GM23248 (cell line): ENCODE measurements around the gene PLEKHH1. TPM values are rescaled to one million over a fixed set of nuclear protein-coding genes. Genes with fewer than 3 reads are reported as not detected.

Experiments used
- DNase-seq: peaks from one replicate; pipeline ENCODE4 v3.0.0-alpha.2; 2015
- H2AFZ ChIP-seq: fragments of 200-600 bp; sonication (generic); 2 replicates; pipeline ENCODE4 v1.6.1; 2016; ENCODE audit warnings: antibody characterized with exemption
- H3F3A ChIP-seq: fragments of 200-600 bp; sonication (generic); 2 replicates; pipeline ENCODE4 v1.6.1; 2016; ENCODE audit warnings: mild to moderate bottlenecking, antibody characterized with exemption, mixed run types; ENCODE audit not compliant: insufficient read depth
- H3K27ac ChIP-seq: fragments of 200-600 bp; sonication (generic); 2 replicates; pipeline ENCODE4 v1.5.1; 2016; ENCODE audit warnings: mild to moderate bottlenecking
- H3K27me3 ChIP-seq: fragments of 200-600 bp; sonication (generic); replicated peaks from 2 replicates; pipeline ENCODE4 v1.6.1; 2016; ENCODE audit warnings: mild to moderate bottlenecking; ENCODE audit not compliant: insufficient read depth
- H3K36me3 ChIP-seq: fragments of 200-600 bp; sonication (generic); 2 replicates; pipeline ENCODE4 v1.6.1; 2016; ENCODE audit warnings: low read depth, mild to moderate bottlenecking
- H3K4me1 ChIP-seq: fragments of 200-600 bp; sonication (generic); 2 replicates; pipeline ENCODE4 v1.6.1; 2016; ENCODE audit warnings: mild to moderate bottlenecking; ENCODE audit not compliant: insufficient read depth
- H3K4me2 ChIP-seq: fragments of 200-600 bp; sonication (generic); one replicate; pipeline ENCODE4 v1.6.1; 2016; ENCODE audit warnings: mild to moderate bottlenecking; ENCODE audit not compliant: unreplicated experiment
- H3K4me3 ChIP-seq: fragments of 200-600 bp; sonication (generic); 2 replicates; pipeline ENCODE4 v1.5.1; 2016; ENCODE audit warnings: mild to moderate bottlenecking
- H3K79me2 ChIP-seq: fragments of 200-600 bp; sonication (generic); 2 replicates; pipeline ENCODE4 v1.6.1; 2016; ENCODE audit warnings: mild to moderate bottlenecking; ENCODE audit not compliant: insufficient read depth
- H3K9ac ChIP-seq: fragments of 200-600 bp; sonication (generic); 2 replicates; pipeline ENCODE4 v1.6.1; 2016; ENCODE audit warnings: mild to moderate bottlenecking
- H3K9me2 ChIP-seq: fragments of 200-600 bp; sonication (generic); 2 replicates; pipeline ENCODE4 v1.6.1; 2016; ENCODE audit warnings: mixed run types, mild to moderate bottlenecking, moderate library complexity; ENCODE audit not compliant: insufficient read depth
- H3K9me3 ChIP-seq: fragments of 200-600 bp; sonication (generic); one replicate; pipeline ENCODE4 v1.6.1; 2017; ENCODE audit warnings: low read depth
- H4K20me1 ChIP-seq: fragments of 200-600 bp; sonication (generic); 2 replicates; pipeline ENCODE4 v1.6.0; 2016; ENCODE audit not compliant: insufficient read depth
- EZH2 ChIP-seq: fragments of 200-600 bp; sonication (generic); IDR thresholded peaks from 2 replicates; pipeline ENCODE4 v1.6.1; 2018; ENCODE audit warnings: antibody characterized with exemption, mild to moderate bottlenecking; ENCODE audit not compliant: insufficient read depth, poor library complexity, severe bottlenecking
- EZH2phosphoT487 ChIP-seq: fragments of 200-600 bp; sonication (generic); IDR thresholded peaks from 2 replicates; pipeline ENCODE4 v1.6.1; 2018; ENCODE audit warnings: antibody characterized with exemption, moderate library complexity, mild to moderate bottlenecking, low read depth; ENCODE audit not compliant: insufficient read depth
- WGBS, 2 experiments: methylation state at CpG; one replicate each; pipeline ENCODE4 v1.1.6; 2015 to 2017; ENCODE audit warnings: low lambda C conversion rate in 2 of 2, low coverage in 1 of 2; ENCODE audit errors: missing lambda C conversion rate in 2 of 2; 5-methylcytosine and 5-hydroxymethylcytosine counted together
- in situ Hi-C: fragments of 300-500 bp; cut with MboI; formaldehyde crosslinking; loops from 2 replicates; pipeline ENCODE4 v1.15.0; 2020
- polyA plus RNA-seq: library from polyadenylated mRNA; unstranded; fragments of >200 nt; fragmentation: Nextera tagmentation; extraction: Ambion mirVana; gene quantifications from 2 replicates; pipeline ENCODE4 v1.2.1, GENCODE V29; 2016
- total RNA-seq: library from RNA; depleted of rRNA; stranded (reverse); fragments of >200 nt; shearing (Covaris generic); gene quantifications from 2 replicates; pipeline ENCODE4 v1.2.3, GENCODE V29; 2014

PLEKHH1 gene
- total and polyA plus RNA-seq, 2 experiments from 2014 or later = under 0.01 to 0.13 TPM

DNA sequence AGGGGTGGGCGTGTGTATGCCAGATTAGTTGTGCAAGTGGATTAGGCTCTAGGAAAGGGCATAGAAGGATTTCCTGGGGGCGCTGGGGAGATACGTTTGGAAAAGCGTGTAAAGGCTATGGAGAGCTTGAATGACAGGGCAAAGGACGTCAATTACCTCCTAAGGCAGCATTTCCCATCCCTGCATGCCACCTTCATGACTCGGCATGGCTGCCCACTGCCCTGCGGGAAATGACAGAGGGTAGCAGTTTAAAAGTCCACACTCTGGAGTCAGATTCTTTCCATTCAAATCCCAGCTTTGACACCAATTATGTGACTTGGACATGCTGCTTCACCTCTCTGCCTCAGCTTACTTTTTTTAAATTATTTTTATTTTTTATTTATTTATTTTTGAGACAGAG is 29.8 kb upstream of the PLEKHH1 start:
- Histone ChIP-seq H3K9me3 (no peaks in the 10 kb centered on the region), H3K4me1 (no peaks in the 10 kb centered on the region), H3K4me2 (no peak overlapping the region), H3F3A (no peaks in the 10 kb centered on the region), H4K20me1 (no peaks in the 10 kb centered on the region), H3K27me3 (peaks cover 6% of the 10 kb centered on the region; the same call in 1 of the 2 replicates), H3K79me2 (no peaks in the 10 kb centered on the region), H3K36me3 (no peaks in the 10 kb centered on the region), H3K9me2 (no peaks in the 10 kb centered on the region), H3K9ac (no peak overlapping the region), H3K27ac (no peak overlapping the region), H3K4me3 (no peak overlapping the region), H2AFZ (no peak overlapping the region)
- in situ Hi-C loops = no loop called here
- 78 to 80% methylated on average over 7 of the region's 7 CpGs for WGBS, 2 experiments
- TF ChIP-seq EZH2 (no peak), EZH2phosphoT487 (no peak)
- no peak for DNase-seq

DNA sequence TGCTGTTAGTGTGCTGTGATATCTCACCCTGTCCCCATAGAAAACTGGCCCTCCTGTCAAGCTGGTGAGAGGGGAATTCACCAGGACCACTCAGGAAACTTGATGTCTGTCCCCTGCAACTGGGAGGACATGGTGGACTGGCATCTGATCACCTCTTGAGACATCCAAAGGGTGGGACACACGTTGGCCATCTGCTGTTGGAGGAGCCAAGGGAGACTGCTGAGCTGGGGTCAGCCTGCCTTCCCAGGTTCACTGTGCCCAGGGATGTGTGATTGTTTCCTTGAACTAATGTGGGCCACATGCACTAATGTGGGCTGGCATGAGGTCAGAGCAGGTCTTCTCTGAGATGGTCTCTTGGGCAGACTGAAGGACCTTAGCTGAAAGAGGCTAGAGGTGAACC is 27.8 kb upstream of the PLEKHH1 start:
- Histone ChIP-seq H3K4me3 (no peak overlapping the region), H3K9ac (no peak overlapping the region), H3K27ac (no peak overlapping the region), H3K9me2 (no peaks in the 10 kb centered on the region), H2AFZ (no peak overlapping the region), H3K9me3 (no peaks in the 10 kb centered on the region), H3K79me2 (no peaks in the 10 kb centered on the region), H3K36me3 (no peaks in the 10 kb centered on the region), H3K4me1 (no peaks in the 10 kb centered on the region), H3K4me2 (no peak overlapping the region), H3K27me3 (0 out of 2 replicates have a peak, but pooled peaks cover 3% of the 10 kb centered on the region), H4K20me1 (no peaks in the 10 kb centered on the region), H3F3A (peaks cover under 1% of the 10 kb centered on the region; the same call in 1 of the 2 replicates)
- no peak for TF ChIP-seq EZH2phosphoT487
- TF ChIP-seq EZH2 = no peak
- in situ Hi-C loops = no loop called here
- no peak for DNase-seq
- whole genome bisulfite sequencing, 2 experiments = 54 to 77% methylated on average over 1 of the region's 1 CpG

DNA sequence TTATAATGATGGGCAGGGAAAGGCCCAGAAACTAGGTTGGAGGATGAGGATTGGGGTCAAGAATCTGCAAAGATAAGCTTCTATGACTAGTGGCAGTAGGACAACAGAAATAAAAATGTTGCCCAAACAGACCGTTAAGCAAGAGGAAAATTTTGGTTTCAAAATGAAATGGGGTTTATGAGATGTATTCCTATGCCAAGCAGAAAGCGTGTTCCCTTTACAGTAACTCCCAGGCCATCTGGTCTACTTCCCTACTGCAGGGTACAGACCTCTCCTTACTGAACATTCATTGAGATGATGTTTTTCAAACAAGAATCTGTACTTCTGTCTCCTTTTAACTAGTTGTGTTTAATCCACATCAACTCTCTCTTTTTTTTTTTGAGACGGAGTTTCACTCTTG is 24.1 kb upstream of the PLEKHH1 start:
- no peak for DNase-seq
- H3K4me2 ChIP-seq = no peak overlapping the region
- no peaks in the 10 kb centered on the region for H3K36me3 ChIP-seq
- H3K9me3 ChIP-seq = no peaks in the 10 kb centered on the region
- WGBS, 2 experiments = 74 to 78% methylated on average over 3 of the region's 3 CpGs
- no peak overlapping the region for H3K4me3 ChIP-seq
- H3K79me2 ChIP-seq = no peaks in the 10 kb centered on the region
- in situ Hi-C loops = no loop called here
- H3K4me1 ChIP-seq = 0 out of 2 replicates have a peak, but pooled peaks cover 4% of the 10 kb centered on the region
- H3K9me2 ChIP-seq = no peaks in the 10 kb centered on the region
- no peaks in the 10 kb centered on the region for H4K20me1 ChIP-seq
- H3K27ac ChIP-seq = no peak overlapping the region
- H2AFZ ChIP-seq = no peak overlapping the region
- no peak overlapping the region for H3K9ac ChIP-seq
- TF ChIP-seq EZH2 = no peak
- no peak for TF ChIP-seq EZH2phosphoT487
- no peaks in the 10 kb centered on the region for H3K27me3 ChIP-seq
- peaks cover 13% of the 10 kb centered on the region for H3F3A ChIP-seq

DNA sequence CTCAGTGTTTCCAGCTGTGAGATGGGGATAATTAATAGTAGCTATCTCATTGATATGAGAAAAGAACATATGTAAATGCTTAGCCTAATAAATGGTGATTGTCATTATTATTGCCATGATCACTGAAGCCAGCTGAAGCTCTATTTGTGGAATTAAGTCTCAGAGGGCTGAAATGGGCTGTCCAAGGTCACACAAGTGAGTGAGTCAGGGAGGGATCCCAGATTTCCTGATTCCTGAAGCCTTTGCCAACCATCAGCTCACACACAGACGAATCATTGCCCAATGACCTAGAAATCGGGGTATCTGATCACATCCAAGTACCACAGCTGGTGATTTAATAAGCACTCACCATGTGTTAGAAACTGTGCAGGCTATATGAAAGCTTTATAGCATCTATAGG is 23.0 kb upstream of the PLEKHH1 start:
- H4K20me1 ChIP-seq = no peaks in the 10 kb centered on the region
- peak; percentile 61 for DNase-seq
- H3K4me2 ChIP-seq = no peak overlapping the region
- H3K4me1 ChIP-seq = 0 out of 2 replicates have a peak, but pooled peaks cover 4% of the 10 kb centered on the region
- H2AFZ ChIP-seq = no peak overlapping the region
- H3K9me3 ChIP-seq = no peaks in the 10 kb centered on the region
- no peaks in the 10 kb centered on the region for H3K9me2 ChIP-seq
- in situ Hi-C loops = no loop called here
- H3K9ac ChIP-seq = no peak overlapping the region
- H3K36me3 ChIP-seq = no peaks in the 10 kb centered on the region
- TF ChIP-seq EZH2phosphoT487 = no peak
- TF ChIP-seq EZH2 = no peak
- peaks cover 13% of the 10 kb centered on the region for H3F3A ChIP-seq
- no peak overlapping the region for H3K27ac ChIP-seq
- H3K4me3 ChIP-seq = no peak overlapping the region
- no peaks in the 10 kb centered on the region for H3K27me3 ChIP-seq
- H3K79me2 ChIP-seq = no peaks in the 10 kb centered on the region
- WGBS, 2 experiments = 7% methylated on average over 2 of the region's 2 CpGs

DNA sequence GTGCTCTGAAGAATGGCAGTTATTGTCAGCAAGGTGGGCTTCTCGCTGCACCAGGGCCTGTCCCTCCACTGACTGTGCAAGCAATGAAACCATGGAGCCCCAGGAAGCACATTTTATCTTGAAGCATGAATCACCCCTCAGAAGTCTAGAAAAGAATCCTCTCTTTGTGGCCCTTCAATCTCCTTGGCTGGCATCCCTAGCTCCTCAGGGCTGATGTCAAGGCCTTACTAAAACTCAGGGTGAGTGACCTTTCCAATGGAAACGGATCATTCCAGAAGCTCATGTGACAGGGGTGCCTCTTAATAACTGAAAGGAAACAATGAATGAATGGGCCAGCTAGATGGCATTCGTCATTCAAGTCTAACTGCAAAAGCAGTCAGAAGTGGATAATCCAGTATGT is 22.3 kb upstream of the PLEKHH1 start:
- Histone ChIP-seq H3K4me2 (no peak overlapping the region), H2AFZ (no peak overlapping the region), H3K27ac (no peak overlapping the region), H3K4me1 (0 out of 2 replicates have a peak, but pooled peaks cover 4% of the 10 kb centered on the region), H3K9me3 (no peaks in the 10 kb centered on the region), H3K27me3 (peaks cover 2% of the 10 kb centered on the region; the same call in 1 of the 2 replicates), H4K20me1 (no peaks in the 10 kb centered on the region), H3K36me3 (no peaks in the 10 kb centered on the region), H3K9ac (no peak overlapping the region), H3K79me2 (no peaks in the 10 kb centered on the region), H3K9me2 (no peaks in the 10 kb centered on the region), H3K4me3 (no peak overlapping the region), H3F3A (peaks cover 13% of the 10 kb centered on the region)
- TF ChIP-seq EZH2phosphoT487 (no peak), EZH2 (no peak)
- peak; percentile 22 for DNase-seq
- WGBS, 2 experiments = 62 to 67% methylated on average over 3 of the region's 3 CpGs
- in situ Hi-C loops = no loop called here
